ENCODE results near the gene CIZ1. TPM values are rescaled to one million over a fixed set of nuclear protein-coding genes. Genes with fewer than 3 reads are reported as not detected.

The CIZ1 gene
- polyA plus RNA-seq, 1 of the 3 experiments (the other 2 are of a cell fraction) = 37.0 TPM

DNA sequence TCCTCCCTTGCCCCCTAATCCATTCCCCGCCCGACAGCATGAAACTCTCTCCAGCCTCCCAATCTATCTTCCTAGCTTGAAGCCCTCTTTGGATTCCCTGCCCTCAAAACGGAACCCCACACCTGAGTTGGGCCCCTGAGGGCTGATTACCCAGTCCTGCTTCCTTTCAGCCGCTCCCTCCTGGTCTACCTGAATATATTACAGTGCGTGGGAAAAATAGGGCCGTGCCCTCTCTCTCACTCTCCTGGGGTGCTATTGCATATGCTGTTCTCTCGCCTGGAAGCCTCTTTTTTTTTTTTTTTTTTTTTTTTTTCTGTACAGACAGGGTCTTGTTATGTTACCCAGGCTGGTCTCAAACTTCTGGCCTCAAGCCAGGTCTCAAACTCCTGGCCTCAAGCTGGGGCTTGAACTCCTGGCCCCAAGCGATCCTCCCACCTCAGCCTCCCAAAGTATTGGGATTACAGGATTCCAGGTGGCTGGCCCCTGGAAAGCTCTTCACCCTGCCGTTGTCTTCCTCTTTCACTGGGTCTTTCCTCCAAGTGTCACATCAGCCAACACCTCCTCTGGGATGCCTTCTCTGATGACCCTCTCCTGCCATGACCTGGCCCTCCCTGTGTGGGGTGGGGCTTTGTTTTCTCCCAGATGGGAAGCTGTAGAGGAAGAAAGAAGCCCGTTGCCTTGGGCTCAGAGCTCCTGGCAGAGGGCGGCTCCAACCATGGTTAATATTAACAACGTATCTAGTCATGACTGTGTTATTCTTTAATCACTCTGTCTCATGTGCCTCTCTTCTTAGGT, 20.0 kb upstream of the CIZ1 start:
- H4K20me1 ChIP-seq (ENCODE audit: insufficient read depth) = no peaks in the 10 kb centered on the region
- DNase-seq = no peak
- TF ChIP-seq, protein P1, sequence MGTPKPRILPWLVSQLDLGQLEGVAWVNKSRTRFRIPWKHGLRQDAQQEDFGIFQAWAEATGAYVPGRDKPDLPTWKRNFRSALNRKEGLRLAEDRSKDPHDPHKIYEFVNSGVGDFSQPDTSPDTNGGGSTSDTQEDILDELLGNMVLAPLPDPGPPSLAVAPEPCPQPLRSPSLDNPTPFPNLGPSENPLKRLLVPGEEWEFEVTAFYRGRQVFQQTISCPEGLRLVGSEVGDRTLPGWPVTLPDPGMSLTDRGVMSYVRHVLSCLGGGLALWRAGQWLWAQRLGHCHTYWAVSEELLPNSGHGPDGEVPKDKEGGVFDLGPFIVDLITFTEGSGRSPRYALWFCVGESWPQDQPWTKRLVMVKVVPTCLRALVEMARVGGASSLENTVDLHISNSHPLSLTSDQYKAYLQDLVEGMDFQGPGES (IDR thresholded peaks at IDR 0.05; ENCODE audit: low read depth, low read length) = no peak
- TF ChIP-seq, protein P2, sequence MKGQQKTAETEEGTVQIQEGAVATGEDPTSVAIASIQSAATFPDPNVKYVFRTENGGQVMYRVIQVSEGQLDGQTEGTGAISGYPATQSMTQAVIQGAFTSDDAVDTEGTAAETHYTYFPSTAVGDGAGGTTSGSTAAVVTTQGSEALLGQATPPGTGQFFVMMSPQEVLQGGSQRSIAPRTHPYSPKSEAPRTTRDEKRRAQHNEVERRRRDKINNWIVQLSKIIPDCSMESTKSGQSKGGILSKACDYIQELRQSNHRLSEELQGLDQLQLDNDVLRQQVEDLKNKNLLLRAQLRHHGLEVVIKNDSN (IDR thresholded peaks at IDR 0.05; ENCODE audit: borderline replicate concordance, low read depth) = no peak
- TF ChIP-seq NFIC (IDR thresholded peaks at IDR 0.05; ENCODE audit: borderline replicate concordance) (no peak), SIN3A (IDR thresholded peaks at IDR 0.05; ENCODE audit: borderline replicate concordance, low read depth, low read length) (no peak), RXRA (IDR thresholded peaks at IDR 0.05; ENCODE audit: borderline replicate concordance, low read depth) (no peak), FOSL2 (IDR thresholded peaks at IDR 0.05; ENCODE audit: borderline replicate concordance, low read depth) (no peak), TAF1 (IDR thresholded peaks at IDR 0.05; ENCODE audit: borderline replicate concordance, low read depth, low read length) (no peak)
- TF ChIP-seq, protein P3, sequence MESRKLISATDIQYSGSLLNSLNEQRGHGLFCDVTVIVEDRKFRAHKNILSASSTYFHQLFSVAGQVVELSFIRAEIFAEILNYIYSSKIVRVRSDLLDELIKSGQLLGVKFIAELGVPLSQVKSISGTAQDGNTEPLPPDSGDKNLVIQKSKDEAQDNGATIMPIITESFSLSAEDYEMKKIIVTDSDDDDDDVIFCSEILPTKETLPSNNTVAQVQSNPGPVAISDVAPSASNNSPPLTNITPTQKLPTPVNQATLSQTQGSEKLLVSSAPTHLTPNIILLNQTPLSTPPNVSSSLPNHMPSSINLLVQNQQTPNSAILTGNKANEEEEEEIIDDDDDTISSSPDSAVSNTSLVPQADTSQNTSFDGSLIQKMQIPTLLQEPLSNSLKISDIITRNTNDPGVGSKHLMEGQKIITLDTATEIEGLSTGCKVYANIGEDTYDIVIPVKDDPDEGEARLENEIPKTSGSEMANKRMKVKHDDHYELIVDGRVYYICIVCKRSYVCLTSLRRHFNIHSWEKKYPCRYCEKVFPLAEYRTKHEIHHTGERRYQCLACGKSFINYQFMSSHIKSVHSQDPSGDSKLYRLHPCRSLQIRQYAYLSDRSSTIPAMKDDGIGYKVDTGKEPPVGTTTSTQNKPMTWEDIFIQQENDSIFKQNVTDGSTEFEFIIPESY (IDR thresholded peaks at IDR 0.05; ENCODE audit: borderline replicate concordance, low read depth) = no peak
- H3K4me1 ChIP-seq (ENCODE audit: control insufficient read depth in 1 of 2, insufficient read depth in 2 of 2, low read depth in 1 of 2, low read length in 1 of 2) = peaks cover 14 to 22% of the 10 kb centered on the region in 2 experiments; a peak in 3 of 4 replicates
- H3K9me2 ChIP-seq = no peaks in the 10 kb centered on the region
- H3K27me3 ChIP-seq (ENCODE audit: insufficient read depth) = no peaks in the 10 kb centered on the region
- H3K79me2 ChIP-seq (ENCODE audit: insufficient read depth) = peaks cover 2% of the 10 kb centered on the region
- WGBS (ENCODE audit: low lambda C conversion rate) = 90% methylated on average over 12 of the region's 12 CpGs
- H2AFZ ChIP-seq (ENCODE audit: low read depth) = no peak overlapping the region
- no peak overlapping the region for H3K9ac ChIP-seq
- H3K27ac ChIP-seq (ENCODE audit: low read depth in 2 of 2, low read length in 1 of 2) = no peak overlapping the region
- no peaks in the 10 kb centered on the region for H3K9me3 ChIP-seq
- peaks cover 0 to 3% of the 10 kb centered on the region in 2 experiments for H3K36me3 ChIP-seq (replicated peaks in 1 of 2; ENCODE audit: control insufficient read depth in 1 of 2, insufficient read depth in 2 of 2, low read length in 1 of 2)
- no peak overlapping the region for H3K4me3 ChIP-seq (ENCODE audit: low read depth in 2 of 2, low read length in 1 of 2)
- no peak overlapping the region for H3K4me2 ChIP-seq
- H3F3A ChIP-seq (replicated peaks; ENCODE audit: insufficient read depth) = peaks cover 17% of the 10 kb centered on the region
- ChIA-PET CTCF (interaction anchor here (0.8 to 1.4 kb wide), 3 partner anchors 9 to 44 kb away, joined by 4 to 6 read pairs (median 4); partner anchors contain the start of gene DNM1), POLR2A (no interaction called here)

DNA sequence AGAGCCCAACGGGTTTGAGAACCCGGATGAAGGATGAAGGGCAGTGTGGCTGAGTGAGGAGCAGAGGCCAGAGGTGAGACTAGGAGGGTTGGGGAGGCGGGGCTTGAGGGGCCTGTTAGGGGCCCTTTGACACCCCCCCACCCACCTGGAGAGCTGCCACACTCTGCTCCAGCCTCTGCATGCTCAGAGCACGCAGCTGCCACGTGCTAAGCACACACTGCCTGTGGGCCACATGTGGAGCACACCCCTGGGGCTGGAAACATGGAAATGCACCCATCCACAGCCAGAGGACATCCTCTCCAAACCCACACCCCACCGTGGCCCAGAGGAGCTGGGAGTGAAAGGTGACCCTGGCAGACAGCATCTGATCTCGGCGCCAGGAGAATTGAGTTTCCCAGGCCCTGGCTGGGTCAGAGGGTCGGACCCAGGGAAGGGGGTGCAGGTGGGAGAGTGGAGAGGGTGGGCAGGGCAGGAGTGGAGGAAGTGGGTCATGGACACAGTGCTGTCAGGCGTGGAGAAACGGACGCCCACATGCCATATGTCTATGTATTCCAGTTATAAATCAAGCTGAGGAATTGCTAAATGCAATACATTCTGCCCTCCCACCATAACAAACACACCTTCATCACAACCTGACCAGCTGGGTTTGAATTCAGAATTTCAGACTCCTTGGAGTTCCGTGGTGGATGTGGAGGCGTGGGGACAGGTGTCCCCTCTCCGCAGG, 17.7 kb upstream of the CIZ1 start:
- Histone ChIP-seq H3K9ac (no peak overlapping the region), H3K27ac (ENCODE audit: low read depth in 2 of 2, low read length in 1 of 2) (no peak overlapping the region), H3K36me3 (replicated peaks in 1 of 2; ENCODE audit: control insufficient read depth in 1 of 2, insufficient read depth in 2 of 2, low read length in 1 of 2) (peaks cover 0 to 3% of the 10 kb centered on the region in 2 experiments), H4K20me1 (ENCODE audit: insufficient read depth) (no peaks in the 10 kb centered on the region), H3F3A (replicated peaks; ENCODE audit: insufficient read depth) (peaks cover 11% of the 10 kb centered on the region), H3K79me2 (ENCODE audit: insufficient read depth) (peaks cover 24% of the 10 kb centered on the region), H3K27me3 (ENCODE audit: insufficient read depth) (no peaks in the 10 kb centered on the region), H3K9me3 (no peaks in the 10 kb centered on the region), H3K4me3 (ENCODE audit: low read depth in 2 of 2, low read length in 1 of 2) (no peak overlapping the region), H3K4me2 (no peak overlapping the region), H3K9me2 (no peaks in the 10 kb centered on the region), H2AFZ (ENCODE audit: low read depth) (no peak overlapping the region), H3K4me1 (ENCODE audit: control insufficient read depth in 1 of 2, insufficient read depth in 2 of 2, low read depth in 1 of 2, low read length in 1 of 2) (peaks cover 0 to 17% of the 10 kb centered on the region in 2 experiments; a peak in 1 of 4 replicates)
- POLR2A ChIA-PET = interaction anchor here (1.6 kb wide), 1 partner anchor 37 kb away, joined by 3 read pairs; no protein-coding TSS in a partner anchor
- no peak for DNase-seq
- 89% methylated on average over 13 of the region's 15 CpGs for WGBS (ENCODE audit: low lambda C conversion rate)
- TF ChIP-seq, protein P3 (IDR thresholded peaks at IDR 0.05; ENCODE audit: borderline replicate concordance, low read depth) = no peak
- TF ChIP-seq, protein P2 (IDR thresholded peaks at IDR 0.05; ENCODE audit: borderline replicate concordance, low read depth) = no peak
- TF ChIP-seq RAD21 (IDR thresholded peaks at IDR 0.05; ENCODE audit: low read length) (no peak), RCOR1 (IDR thresholded peaks at IDR 0.05; ENCODE audit: low read length) (no peak), POLR2AphosphoS5 (IDR thresholded peaks at IDR 0.05; ENCODE audit: low read depth, low read length) (no peak)
- CTCF ChIA-PET = interaction anchor here (0.6 to 1.7 kb wide), 2 partner anchors 46 to 203 kb away, joined by 3 to 4 read pairs; no protein-coding TSS in a partner anchor

Data from SK-N-SH (cell line).